Vagina (tissue), 2 donors: ENCODE data around the gene NINL. TPM values are rescaled to one million over a fixed set of nuclear protein-coding genes. Genes with fewer than 3 reads are reported as not detected.

Experiments
- DNase-seq, 2 donors: peaks; one replicate each; pipeline ENCODE4 v3.0.0-alpha.2; 2017; ENCODE audit errors: extremely low spot score in 2 of 2
- H3K27ac ChIP-seq: fragments of 200-600 bp; sonication (generic); one replicate; pipeline ENCODE4 v1.5.1; 2019
- H3K27me3 ChIP-seq: fragments of 200-600 bp; sonication (generic); one replicate; pipeline ENCODE4 v1.5.1; 2019
- H3K36me3 ChIP-seq, 2 donors: fragments of 200-600 bp; sonication (generic); one replicate each; pipeline ENCODE4 v1.5.1; 2017 to 2019
- H3K4me1 ChIP-seq: fragments of 200-600 bp; sonication (generic); one replicate; pipeline ENCODE4 v1.5.1; 2019
- H3K4me3 ChIP-seq, 2 donors: fragments of 200-600 bp; sonication (generic); 1 replicate in 1 of 2; 2 replicates in 1 of 2; pipeline ENCODE4 v1.5.1; 2016 to 2019
- H3K9me3 ChIP-seq: fragments of 200-600 bp; sonication (generic); one replicate; pipeline ENCODE4 v1.5.1; 2019
- CTCF ChIP-seq, 3 experiments: fragments of 450-650 bp in 2 of 3; fragments of 200-600 bp in 1 of 3; sonication (generic) in 1 of 3; IDR thresholded peaks; one replicate each; pipeline ENCODE4 v1.5.1; 2017 to 2019; ENCODE audit warnings: antibody characterized with exemption in 3 of 3, mild to moderate bottlenecking in 2 of 3, moderate library complexity in 2 of 3
- POLR2A ChIP-seq, 2 donors: fragments of 450-650 bp; IDR thresholded peaks; one replicate each; pipeline ENCODE4 v1.6.1; 2017; ENCODE audit warnings: antibody characterized with exemption in 2 of 2, mild to moderate bottlenecking in 2 of 2, moderate library complexity in 2 of 2
- POLR2AphosphoS5 ChIP-seq, 2 donors: sonication (generic); formaldehyde crosslinking; IDR thresholded peaks; one replicate each; pipeline ENCODE4 v1.9.0; 2017; ENCODE audit warnings: antibody characterized with exemption in 2 of 2, mild to moderate bottlenecking in 2 of 2, low read depth in 1 of 2; ENCODE audit not compliant: insufficient read depth in 1 of 2
- intact Hi-C: fragments of 100-400 bp; cut with DNase I; formaldehyde crosslinking; loops from one replicate; pipeline ENCODE4 v1.15.1; 2023
- total RNA-seq: library from RNA; depleted of rRNA; stranded (reverse); fragments of >200 nt; gene quantifications from one replicate; pipeline ENCODE4 v1.2.3, GENCODE V29; 2016

Gene NINL
- total RNA-seq, 1 donor from 2014 or later = 11.5 TPM

- TF ChIP-seq POLR2AphosphoS5 (IDR thresholded peaks at IDR 0.05; ENCODE audit: insufficient read depth in 1 of 2, low read depth in 1 of 2) = no peak
- TF ChIP-seq CTCF (IDR thresholded peaks at IDR 0.05) = no peak
- TF ChIP-seq POLR2A (IDR thresholded peaks at IDR 0.05) = no peak
- intact Hi-C loops = no loop called here
- no peak for DNase-seq
- no peaks in the 10 kb centered on the region for H3K9me3 ChIP-seq
- H3K27me3 ChIP-seq = no peaks in the 10 kb centered on the region
- H3K4me1 ChIP-seq = no peaks in the 10 kb centered on the region
- no peak overlapping the region for H3K27ac ChIP-seq
- no peak overlapping the region for H3K4me3 ChIP-seq
- H3K36me3 ChIP-seq = no peaks in the 10 kb centered on the region
Observed at GRCh38 chr20:25496165-25496967, 89.0 kb downstream of the NINL start.

- Histone ChIP-seq H3K9me3 (no peaks in the 10 kb centered on the region), H3K27me3 (no peaks in the 10 kb centered on the region), H3K27ac (no peak overlapping the region), H3K4me1 (no peaks in the 10 kb centered on the region), H3K4me3 (no peak overlapping the region), H3K36me3 (no peaks in the 10 kb centered on the region)
- DNase-seq = no peak
- TF ChIP-seq CTCF (IDR thresholded peaks at IDR 0.05) = no peak
- TF ChIP-seq POLR2A (IDR thresholded peaks at IDR 0.05) = no peak
- no peak for TF ChIP-seq POLR2AphosphoS5 (IDR thresholded peaks at IDR 0.05; ENCODE audit: insufficient read depth in 1 of 2, low read depth in 1 of 2)
- intact Hi-C loops = no loop called here
Observed at GRCh38 chr20:25495189-25495824, 90.0 kb downstream of the NINL start.

- no peaks in the 10 kb centered on the region for H3K27me3 ChIP-seq
- H3K4me3 ChIP-seq = no peak overlapping the region
- H3K27ac ChIP-seq = no peak overlapping the region
- no peaks in the 10 kb centered on the region for H3K9me3 ChIP-seq
- DNase-seq = no peak
- H3K36me3 ChIP-seq = no peaks in the 10 kb centered on the region
- intact Hi-C loops = no loop called here
- TF ChIP-seq POLR2AphosphoS5 (IDR thresholded peaks at IDR 0.05; ENCODE audit: insufficient read depth in 1 of 2, low read depth in 1 of 2) (no peak), CTCF (IDR thresholded peaks at IDR 0.05) (no peak), POLR2A (IDR thresholded peaks at IDR 0.05) (no peak)
- no peaks in the 10 kb centered on the region for H3K4me1 ChIP-seq
Observed at GRCh38 chr20:25494506-25495188, 90.7 kb downstream of the NINL start.

GRCh38 chr20:25493748-25494505 is 91.4 kb downstream of the NINL start:
- no peak for DNase-seq
- H3K9me3 ChIP-seq = no peaks in the 10 kb centered on the region
- no peaks in the 10 kb centered on the region for H3K36me3 ChIP-seq
- no peak overlapping the region for H3K27ac ChIP-seq
- no peaks in the 10 kb centered on the region for H3K27me3 ChIP-seq
- no peak overlapping the region for H3K4me3 ChIP-seq
- H3K4me1 ChIP-seq = no peaks in the 10 kb centered on the region
- intact Hi-C loops = no loop called here
- TF ChIP-seq CTCF (IDR thresholded peaks at IDR 0.05) = no peak
- no peak for TF ChIP-seq POLR2AphosphoS5 (IDR thresholded peaks at IDR 0.05; ENCODE audit: insufficient read depth in 1 of 2, low read depth in 1 of 2)
- no peak for TF ChIP-seq POLR2A (IDR thresholded peaks at IDR 0.05)
